HepG2 (cell line): ENCODE measurements around the gene ZBP1. TPM values are rescaled to one million over a fixed set of nuclear protein-coding genes. Genes with fewer than 3 reads are reported as not detected.

ENCODE experiments used
- SRY ChIP-seq: sonication (generic); formaldehyde crosslinking; IDR thresholded peaks from 2 replicates; pipeline ENCODE4 v1.8.0; 2022; ENCODE audit warnings: mild to moderate bottlenecking, missing genetic modification reagents
- STAG1 ChIP-seq: sonication (generic); formaldehyde crosslinking; IDR thresholded peaks from 2 replicates; pipeline ENCODE4 v1.4.0; 2020; ENCODE audit warnings: missing genetic modification reagents
- TOE1 ChIP-seq: sonication (generic); formaldehyde crosslinking; IDR thresholded peaks from 2 replicates; pipeline ENCODE4 v1.4.0; 2020; ENCODE audit warnings: mild to moderate bottlenecking, missing genetic modification reagents
- ZFP62 ChIP-seq: sonication (generic); formaldehyde crosslinking; IDR thresholded peaks from 2 replicates; pipeline ENCODE4 v1.4.0; 2020; ENCODE audit warnings: missing genetic modification reagents
- ZNF563 ChIP-seq: sonication (generic); formaldehyde crosslinking; IDR thresholded peaks from 2 replicates; pipeline ENCODE4 v1.8.0; 2022; ENCODE audit warnings: mild to moderate bottlenecking, moderate library complexity, missing genetic modification reagents
- ZNF7 ChIP-seq: IDR thresholded peaks from 2 replicates; pipeline ENCODE4 v1.6.1; 2016; ENCODE audit warnings: missing biosample characterization, missing genetic modification reagents
- ZNF780A ChIP-seq: sonication (generic); formaldehyde crosslinking; IDR thresholded peaks from 2 replicates; pipeline ENCODE4 v1.8.0; 2022; ENCODE audit warnings: mild to moderate bottlenecking, missing genetic modification reagents, moderate library complexity
- polyA plus RNA-seq, 8 experiments: library from polyadenylated mRNA; depleted of rRNA in 3 of 8; stranded (reverse) in 7 of 8; unstranded in 1 of 8; fragments of >200 nt; fragmentation: Illumina TruSeq in 4 of 8; extraction: Trizol in 4 of 8; gene quantifications; 2 replicates each; pipeline versions ENCODE4 v1.2.1 to v1.2.3, GENCODE V29; 2011 to 2016; ENCODE audit warnings: low read depth in 4 of 8, missing spikeins in 1 of 8, mixed read lengths in 1 of 8; ENCODE audit not compliant: insufficient read depth in 1 of 8
- total RNA-seq, 5 experiments: library from RNA; depleted of rRNA; stranded (reverse); fragments of >200 nt; fragmentation: Illumina TruSeq; extraction: Trizol; gene quantifications; 2 replicates each; pipeline ENCODE4 v1.2.3, GENCODE V29; 2016; ENCODE audit warnings: low read depth in 1 of 5
- TF ChIP-seq, protein P1 (sequence below): sonication (generic); formaldehyde crosslinking; IDR thresholded peaks from 2 replicates; pipeline ENCODE4 v1.4.0; 2020; ENCODE audit warnings: low read depth, missing genetic modification reagents
- TF ChIP-seq, protein P2 (sequence below): sonication (generic); formaldehyde crosslinking; IDR thresholded peaks from 2 replicates; pipeline ENCODE4 v1.5.1; 2020; ENCODE audit warnings: missing genetic modification reagents, mild to moderate bottlenecking, borderline replicate concordance
- TF ChIP-seq, protein P3 (sequence below): sonication (generic); formaldehyde crosslinking; IDR thresholded peaks from 2 replicates; pipeline ENCODE4 v1.4.0; 2020; ENCODE audit warnings: missing genetic modification reagents, borderline replicate concordance

The ZBP1 gene
- total and polyA plus RNA-seq, 2 of the 13 experiments (the other 11 are each of a cell fraction or from before 2014, with no cell fraction given): not detected

DNA sequence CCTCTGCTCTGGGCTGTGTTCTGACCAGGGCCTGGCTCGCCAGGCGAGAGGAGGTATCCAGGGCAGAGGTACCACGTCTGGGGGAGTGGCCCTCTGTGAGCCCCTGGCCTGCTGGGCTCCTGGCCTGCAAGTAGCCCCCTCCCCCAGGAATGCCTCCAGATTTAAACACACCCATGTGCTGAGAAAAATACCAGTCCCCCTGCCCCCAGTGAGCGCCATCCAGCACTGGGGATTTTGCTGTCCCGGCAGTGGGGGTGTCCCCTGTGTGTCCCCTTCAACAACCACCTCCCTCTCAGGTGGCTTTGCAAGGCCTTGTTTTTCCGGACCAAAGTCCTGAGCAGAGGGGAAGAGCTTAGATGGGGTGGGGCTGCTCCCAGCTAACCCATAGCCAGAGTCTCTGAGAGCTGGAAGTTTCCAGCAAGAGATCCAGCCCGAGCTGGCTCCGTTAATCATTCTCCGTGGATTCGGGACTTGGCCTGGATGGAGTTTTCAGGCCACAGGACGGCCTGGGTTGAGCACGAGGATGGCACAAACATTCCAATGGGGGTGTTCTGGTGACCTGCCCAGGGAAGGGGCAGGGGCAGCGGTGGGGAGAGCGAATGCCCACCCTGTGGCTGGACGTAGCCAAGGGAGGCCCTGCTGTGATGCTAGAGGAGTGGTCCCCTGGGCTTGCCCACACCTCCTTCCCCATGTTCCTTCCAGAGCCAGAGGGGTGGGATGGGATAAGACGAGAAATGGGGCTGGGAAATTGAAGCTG lies 30.3 kb downstream of the ZBP1 start (continued):
- peak; percentile 36; the same call in 1 of the 2 replicates for TF ChIP-seq SRY (CRISPR knock-in tag)
- TF ChIP-seq, protein P1, sequence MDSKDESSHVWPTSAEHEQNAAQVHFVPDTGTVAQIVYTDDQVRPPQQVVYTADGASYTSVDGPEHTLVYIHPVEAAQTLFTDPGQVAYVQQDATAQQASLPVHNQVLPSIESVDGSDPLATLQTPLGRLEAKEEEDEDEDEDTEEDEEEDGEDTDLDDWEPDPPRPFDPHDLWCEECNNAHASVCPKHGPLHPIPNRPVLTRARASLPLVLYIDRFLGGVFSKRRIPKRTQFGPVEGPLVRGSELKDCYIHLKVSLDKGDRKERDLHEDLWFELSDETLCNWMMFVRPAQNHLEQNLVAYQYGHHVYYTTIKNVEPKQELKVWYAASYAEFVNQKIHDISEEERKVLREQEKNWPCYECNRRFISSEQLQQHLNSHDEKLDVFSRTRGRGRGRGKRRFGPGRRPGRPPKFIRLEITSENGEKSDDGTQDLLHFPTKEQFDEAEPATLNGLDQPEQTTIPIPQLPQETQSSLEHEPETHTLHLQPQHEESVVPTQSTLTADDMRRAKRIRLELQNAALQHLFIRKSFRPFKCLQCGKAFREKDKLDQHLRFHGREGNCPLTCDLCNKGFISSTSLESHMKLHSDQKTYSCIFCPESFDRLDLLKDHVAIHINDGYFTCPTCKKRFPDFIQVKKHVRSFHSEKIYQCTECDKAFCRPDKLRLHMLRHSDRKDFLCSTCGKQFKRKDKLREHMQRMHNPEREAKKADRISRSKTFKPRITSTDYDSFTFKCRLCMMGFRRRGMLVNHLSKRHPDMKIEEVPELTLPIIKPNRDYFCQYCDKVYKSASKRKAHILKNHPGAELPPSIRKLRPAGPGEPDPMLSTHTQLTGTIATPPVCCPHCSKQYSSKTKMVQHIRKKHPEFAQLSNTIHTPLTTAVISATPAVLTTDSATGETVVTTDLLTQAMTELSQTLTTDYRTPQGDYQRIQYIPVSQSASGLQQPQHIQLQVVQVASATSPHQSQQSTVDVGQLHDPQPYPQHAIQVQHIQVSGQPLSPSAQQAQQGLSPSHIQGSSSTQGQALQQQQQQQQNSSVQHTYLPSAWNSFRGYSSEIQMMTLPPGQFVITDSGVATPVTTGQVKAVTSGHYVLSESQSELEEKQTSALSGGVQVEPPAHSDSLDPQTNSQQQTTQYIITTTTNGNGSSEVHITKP (CRISPR knock-in tag): 0 out of 2 replicates have a peak, but pooled peaks have one; percentile 14
- TF ChIP-seq, protein P2, sequence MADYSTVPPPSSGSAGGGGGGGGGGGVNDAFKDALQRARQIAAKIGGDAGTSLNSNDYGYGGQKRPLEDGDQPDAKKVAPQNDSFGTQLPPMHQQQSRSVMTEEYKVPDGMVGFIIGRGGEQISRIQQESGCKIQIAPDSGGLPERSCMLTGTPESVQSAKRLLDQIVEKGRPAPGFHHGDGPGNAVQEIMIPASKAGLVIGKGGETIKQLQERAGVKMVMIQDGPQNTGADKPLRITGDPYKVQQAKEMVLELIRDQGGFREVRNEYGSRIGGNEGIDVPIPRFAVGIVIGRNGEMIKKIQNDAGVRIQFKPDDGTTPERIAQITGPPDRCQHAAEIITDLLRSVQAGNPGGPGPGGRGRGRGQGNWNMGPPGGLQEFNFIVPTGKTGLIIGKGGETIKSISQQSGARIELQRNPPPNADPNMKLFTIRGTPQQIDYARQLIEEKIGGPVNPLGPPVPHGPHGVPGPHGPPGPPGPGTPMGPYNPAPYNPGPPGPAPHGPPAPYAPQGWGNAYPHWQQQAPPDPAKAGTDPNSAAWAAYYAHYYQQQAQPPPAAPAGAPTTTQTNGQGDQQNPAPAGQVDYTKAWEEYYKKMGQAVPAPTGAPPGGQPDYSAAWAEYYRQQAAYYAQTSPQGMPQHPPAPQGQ (CRISPR knock-in tag): no peak
- no peak for TF ChIP-seq ZNF780A (CRISPR knock-in tag)
- peak; percentile 63; the same call in 1 of the 2 replicates for TF ChIP-seq ZNF563
- no peak for TF ChIP-seq ZFP62 (CRISPR knock-in tag)
- TF ChIP-seq ZNF7: no peak
- TF ChIP-seq, protein P3, sequence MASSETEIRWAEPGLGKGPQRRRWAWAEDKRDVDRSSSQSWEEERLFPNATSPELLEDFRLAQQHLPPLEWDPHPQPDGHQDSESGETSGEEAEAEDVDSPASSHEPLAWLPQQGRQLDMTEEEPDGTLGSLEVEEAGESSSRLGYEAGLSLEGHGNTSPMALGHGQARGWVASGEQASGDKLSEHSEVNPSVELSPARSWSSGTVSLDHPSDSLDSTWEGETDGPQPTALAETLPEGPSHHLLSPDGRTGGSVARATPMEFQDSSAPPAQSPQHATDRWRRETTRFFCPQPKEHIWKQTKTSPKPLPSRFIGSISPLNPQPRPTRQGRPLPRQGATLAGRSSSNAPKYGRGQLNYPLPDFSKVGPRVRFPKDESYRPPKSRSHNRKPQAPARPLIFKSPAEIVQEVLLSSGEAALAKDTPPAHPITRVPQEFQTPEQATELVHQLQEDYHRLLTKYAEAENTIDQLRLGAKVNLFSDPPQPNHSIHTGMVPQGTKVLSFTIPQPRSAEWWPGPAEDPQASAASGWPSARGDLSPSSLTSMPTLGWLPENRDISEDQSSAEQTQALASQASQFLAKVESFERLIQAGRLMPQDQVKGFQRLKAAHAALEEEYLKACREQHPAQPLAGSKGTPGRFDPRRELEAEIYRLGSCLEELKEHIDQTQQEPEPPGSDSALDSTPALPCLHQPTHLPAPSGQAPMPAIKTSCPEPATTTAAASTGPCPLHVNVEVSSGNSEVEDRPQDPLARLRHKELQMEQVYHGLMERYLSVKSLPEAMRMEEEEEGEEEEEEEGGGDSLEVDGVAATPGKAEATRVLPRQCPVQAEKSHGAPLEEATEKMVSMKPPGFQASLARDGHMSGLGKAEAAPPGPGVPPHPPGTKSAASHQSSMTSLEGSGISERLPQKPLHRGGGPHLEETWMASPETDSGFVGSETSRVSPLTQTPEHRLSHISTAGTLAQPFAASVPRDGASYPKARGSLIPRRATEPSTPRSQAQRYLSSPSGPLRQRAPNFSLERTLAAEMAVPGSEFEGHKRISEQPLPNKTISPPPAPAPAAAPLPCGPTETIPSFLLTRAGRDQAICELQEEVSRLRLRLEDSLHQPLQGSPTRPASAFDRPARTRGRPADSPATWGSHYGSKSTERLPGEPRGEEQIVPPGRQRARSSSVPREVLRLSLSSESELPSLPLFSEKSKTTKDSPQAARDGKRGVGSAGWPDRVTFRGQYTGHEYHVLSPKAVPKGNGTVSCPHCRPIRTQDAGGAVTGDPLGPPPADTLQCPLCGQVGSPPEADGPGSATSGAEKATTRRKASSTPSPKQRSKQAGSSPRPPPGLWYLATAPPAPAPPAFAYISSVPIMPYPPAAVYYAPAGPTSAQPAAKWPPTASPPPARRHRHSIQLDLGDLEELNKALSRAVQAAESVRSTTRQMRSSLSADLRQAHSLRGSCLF (CRISPR knock-in tag): no peak
- no peak; the same call in 1 of the 2 replicates for TF ChIP-seq STAG1 (CRISPR knock-in tag)
- TF ChIP-seq TOE1 (CRISPR knock-in tag): no peak; the same call in 1 of the 2 replicates
